GM21526 (cell line): ENCODE data around the gene CDH2.

Experiments used
- ATAC-seq: cut with Tn5 transposase; IDR thresholded peaks from one replicate; pipeline ENCODE4 v1.9.1; 2021; ENCODE audit warnings: moderate library complexity; ENCODE audit not compliant: unreplicated experiment, low FRiP score

CDH2 gene

DNA sequence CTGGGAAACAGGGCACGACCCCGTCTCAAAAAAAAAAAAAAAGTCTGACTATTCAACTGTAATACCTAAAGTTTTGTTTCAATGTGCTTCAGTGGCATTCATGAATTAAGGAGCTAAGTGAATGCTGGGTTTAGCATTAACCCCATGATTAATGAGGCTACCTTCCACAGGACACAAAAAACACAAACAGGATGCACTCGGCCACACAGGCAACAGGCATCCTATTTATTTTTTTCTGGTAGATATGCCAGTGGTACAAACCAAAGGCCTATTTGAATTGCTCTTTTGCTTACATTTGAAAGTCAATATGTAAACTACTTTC, 48.3 kb downstream of the CDH2 start:
- no peak for ATAC-seq

DNA sequence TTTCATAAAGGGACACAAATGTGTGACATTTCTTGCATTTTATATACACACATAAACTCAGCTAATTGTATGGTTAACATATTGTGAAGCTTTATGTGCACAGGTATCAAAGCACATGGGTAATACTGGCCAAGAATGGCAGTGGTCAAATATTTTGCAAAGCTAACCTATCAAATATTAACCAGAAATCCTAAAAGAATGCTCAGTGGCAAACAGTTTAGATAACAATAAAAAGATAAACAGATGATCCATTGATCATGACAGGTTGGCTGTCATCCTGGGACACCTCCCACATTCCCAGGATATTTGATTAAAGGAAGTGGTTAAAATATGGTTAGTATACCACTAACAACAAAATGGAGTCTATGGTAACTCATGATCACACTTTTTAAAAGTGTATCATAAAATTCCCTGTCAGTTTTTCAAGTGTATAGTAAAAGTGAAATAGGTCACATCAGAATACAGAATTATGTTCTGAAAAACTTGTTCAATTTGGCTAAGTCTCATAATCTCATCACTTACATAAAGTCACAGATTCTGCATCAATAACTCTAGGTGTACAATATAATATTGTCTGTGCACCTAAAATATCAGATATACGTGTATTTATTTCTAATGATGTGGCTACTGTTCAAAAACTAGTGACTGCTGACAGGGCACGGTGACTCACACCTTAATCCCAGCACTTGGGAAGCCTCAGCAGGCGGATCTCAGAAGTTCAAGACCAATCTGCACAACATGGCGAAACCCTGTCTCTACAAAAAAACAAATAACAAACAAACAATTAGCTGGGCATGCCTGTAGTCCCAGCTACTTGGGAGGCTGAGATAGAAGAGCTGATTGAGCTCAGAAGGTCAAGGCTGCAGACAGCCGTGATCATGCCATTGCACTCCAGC, 48.9 kb downstream of the CDH2 start:
- no peak for ATAC-seq

DNA sequence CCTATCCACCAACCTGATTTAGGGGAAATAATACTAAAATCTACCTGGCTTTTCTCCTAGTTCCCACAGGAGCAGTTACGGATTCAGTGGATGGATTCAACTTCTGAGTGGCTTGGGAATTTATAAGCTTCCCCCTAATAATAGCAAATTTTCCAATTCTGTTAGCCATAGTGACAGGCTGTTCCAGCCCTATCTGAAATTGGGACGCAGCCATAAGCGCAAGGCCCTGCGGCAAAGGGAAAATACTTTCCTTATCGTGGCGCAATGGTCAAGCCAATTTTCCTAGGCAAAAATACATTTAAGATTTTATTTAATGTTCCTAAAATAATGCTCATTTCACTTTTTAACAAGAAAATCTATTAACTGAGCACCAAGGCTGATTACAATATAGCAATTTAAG, 49.7 kb downstream of the CDH2 start:
- no peak for ATAC-seq

DNA sequence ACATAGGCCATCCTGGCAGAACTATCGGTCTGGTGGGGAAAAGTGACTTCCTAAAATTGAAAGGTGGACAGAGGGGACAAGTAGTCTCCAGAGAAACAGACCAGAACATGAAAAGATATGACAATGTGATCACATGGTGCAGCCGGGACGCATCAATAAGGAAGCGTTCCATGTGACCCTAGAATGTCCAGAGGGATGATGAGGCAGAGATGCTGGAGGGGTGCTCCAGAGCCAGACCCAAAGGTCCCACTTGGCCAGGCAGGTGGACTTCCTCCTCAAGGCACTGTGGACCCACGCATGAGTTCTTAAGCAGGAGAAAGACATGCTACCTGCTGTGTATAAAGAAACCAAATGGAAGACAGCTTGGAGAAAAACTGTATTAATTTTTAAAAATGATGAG, 50.2 kb downstream of the CDH2 start:
- ATAC-seq, result no peak

DNA sequence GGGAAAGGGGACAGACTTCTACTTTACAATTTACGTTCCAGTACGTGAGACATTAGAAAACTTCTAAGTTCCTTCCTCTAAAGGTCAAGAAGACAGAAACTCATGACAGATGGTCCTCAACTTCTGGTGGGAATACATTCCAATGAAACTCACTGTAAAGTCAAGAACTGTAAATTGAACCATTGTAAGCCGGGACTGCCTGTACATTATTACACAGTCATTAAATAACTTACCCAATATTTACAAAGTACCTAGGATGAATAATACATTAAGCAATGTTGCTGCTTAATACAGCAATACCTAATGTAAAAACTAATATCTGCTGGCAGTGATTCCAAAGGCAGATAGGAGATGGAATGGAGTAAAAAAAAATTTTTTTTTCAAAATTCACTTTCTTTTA, 51.9 kb downstream of the CDH2 start:
- no peak for ATAC-seq

DNA sequence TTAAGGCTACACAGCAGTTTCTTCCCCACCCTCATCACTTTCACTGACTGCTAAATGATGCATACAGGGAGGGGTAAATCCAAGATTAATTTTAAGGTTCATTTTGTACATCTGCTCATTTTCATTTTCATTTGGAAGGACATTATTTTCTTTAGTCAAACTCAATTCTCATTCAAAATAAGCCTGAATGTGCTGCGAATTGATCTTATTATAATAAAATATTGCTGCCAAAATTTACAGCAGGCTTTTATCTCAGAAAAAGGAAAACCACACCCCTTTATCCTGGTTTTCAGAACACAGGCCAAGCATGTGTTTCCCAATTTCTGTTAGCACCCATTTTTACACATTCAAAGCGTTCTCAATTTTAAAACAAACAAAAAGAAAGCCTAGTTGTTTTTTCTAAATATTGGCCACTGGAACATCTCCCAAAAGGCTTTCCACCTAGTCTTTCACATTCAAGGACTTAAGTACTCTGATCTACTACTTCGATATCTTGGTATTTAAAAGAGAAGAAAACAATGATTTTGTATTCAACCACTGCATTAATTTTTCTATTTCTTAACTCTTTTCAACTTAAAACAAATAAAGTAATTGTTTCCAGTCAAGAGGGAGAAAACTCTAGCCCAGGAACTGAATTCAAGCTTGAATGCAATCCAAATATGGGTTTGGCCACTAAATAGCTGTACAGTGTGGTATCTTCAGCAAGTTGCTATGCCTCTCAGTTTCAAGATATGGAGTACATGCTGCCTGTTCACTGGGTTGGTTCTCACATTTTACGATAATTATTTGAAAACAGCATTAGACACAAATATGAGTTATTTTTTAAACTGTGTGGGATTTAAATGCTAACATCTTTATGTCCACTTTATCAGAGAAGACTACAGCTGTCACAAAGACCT, 52.5 kb downstream of the CDH2 start:
- no peak for ATAC-seq

DNA sequence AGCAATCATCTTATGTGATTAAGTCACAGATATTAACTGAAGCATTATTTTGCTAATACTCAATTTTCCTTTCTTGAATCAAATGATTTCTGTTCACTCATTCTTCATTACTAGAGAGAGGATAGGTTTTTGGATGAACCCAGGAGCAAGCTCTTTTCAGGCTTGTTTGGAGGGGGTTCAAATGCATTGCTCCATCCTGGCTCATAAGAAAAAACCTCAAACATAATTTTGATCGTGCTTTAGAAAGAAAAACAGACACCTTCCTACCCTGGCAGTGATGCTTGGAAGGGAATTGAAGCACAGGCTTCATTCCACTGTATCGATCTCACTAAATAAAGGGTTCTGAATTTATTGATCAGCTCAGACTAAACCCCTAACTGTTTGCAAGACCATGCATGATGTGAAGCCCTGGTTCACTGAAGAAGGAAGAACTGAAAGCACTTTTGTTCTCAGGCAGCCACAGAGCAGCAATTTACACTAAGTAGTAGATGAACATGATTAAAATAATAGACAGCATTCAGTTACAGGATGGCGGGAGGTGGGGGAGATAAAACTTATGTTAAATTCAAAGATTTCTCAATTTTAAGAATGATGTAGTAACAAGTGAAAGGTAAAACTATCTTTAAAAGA, 53.4 kb downstream of the CDH2 start:
- no peak for ATAC-seq

DNA sequence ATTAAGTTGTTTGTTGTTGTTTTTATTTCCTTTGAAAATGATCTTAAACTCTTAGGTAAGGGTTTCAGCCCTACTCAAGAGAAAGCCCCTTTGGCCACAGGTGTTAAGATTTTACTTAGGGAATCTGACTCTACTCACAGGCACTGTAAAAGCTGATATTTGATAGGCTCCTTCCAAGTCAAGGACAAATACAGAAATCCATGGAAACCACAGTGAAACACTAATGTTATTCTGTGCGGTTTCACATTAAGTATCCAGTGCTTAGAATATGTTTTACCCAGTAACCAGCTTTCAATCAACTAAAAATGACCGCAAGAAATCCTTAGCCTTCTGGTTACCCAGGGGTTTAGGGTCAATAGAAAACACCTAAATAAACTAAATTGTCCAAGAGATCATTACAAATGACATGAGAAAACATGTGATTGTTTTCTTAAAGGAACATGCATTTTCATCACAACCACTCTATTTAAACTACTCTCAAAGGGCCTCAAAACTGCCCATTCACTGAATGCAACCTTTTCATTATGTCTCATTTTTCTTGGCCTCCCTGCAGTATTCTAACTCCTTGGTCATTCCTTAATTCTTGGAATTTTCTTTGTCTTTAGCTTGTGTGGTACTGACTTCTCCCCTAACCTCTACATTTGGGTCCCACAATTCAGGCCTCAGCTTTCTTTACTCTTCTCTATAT, 56.0 kb downstream of the CDH2 start:
- no peak for ATAC-seq

DNA sequence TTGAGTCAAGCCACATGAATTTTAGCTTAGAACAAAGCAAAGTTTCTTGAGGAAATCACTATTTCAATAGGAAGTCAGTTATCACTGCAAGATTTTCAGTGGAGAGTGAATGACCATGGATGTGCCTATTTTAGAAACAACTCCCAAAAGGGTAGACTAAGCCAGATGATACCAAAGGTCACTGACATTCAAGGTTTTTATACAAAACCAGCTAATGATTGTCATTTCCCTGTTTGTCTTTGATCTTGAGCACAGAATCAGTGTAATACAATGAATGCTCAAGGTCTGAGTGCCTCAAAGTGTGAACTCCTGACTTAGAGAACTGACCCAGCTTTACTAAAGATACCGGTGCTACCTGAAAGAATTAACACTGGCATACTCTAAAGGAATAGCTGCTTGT, 60.5 kb downstream of the CDH2 start:
- ATAC-seq, result no peak

DNA sequence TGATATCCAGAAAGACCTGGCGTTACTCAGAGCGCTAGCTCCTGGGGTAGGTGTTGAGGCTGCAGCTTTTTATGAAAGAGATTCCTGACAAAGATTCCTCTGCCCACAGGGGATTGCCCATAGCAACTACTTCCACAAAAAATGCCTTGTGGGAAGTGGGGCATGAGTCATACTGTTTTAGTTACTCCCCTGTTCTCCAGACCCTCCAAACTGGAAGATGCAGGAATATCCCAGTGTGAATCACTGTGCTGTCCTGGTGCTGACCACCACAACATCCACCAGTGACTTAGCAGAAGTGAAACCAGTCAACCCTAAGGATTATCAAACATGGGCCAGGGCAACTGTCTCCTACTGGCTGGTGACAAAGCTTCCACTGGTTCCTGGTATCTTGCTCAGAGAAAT, 61.8 kb downstream of the CDH2 start:
- ATAC-seq, result no peak

DNA sequence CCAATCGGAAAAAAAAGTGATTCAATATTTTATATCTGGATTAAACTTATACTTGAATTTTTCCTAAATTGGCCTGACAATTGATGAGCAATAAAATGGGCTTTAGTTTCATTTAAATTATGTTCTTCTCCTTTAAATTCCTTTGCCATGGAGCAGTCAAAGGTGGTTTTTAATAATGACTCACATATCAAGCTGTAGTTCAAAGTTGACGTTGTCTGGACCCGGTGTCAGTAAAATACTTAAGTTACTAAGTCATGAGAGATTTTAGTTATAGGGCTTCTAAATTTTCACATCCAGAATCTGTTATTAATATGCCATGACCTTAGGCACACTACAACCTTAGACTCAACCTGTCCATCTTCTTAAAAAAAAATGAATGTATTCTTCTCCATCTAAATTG, 62.5 kb downstream of the CDH2 start:
- ATAC-seq, result no peak

DNA sequence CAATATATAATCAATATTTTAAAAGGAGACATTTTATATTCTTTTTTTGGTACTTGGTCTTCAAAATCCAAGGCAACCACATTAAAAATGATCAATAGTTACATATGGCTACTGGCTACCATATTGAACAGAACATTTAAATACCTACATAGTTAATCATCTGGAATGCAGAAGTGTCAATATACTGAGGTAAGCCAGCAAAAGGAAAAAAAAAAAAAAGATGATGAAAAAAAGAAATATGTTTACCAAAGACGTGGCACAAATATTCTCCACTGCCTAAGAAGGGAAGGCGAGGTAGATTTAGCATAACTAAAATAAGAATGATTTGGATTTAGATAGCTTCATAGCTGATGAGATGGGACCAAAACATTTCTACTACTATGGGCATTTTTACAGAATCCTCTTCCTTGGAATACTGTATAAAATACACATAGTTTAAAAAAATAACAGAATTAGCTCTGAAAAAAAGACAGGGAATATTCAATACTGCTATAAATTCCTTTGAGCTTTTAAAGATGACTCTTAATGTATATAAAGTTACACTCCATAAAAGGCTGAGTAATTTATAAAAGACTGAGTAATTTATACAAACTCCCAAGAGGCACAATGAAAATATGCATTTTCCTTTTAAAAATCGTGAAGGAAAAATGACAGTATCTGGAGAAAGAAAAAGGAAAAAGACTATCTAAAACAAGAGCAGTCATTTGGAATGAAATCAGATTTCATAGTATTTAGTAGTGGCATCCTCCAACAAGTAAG, 63.5 kb downstream of the CDH2 start:
- no peak for ATAC-seq

DNA sequence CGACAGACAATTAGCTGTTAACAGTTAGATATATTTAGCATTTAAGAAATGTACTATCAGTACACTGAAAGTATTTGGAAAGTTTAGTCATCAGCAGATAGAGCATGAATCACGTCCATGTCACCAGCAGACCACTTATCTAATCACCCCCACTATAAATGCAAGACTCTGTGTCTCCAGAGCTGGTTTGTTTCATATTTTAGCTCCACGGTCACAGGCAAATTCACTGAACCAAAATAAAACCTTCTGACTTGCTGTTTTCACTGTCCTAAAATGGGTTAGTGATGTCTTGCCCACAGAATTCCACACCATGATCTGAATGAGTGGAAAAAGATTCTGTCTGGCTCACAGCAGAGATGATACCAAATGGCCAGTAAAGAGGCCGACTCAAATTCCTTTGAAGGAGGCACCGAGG, 64.9 kb downstream of the CDH2 start:
- no peak for ATAC-seq

DNA sequence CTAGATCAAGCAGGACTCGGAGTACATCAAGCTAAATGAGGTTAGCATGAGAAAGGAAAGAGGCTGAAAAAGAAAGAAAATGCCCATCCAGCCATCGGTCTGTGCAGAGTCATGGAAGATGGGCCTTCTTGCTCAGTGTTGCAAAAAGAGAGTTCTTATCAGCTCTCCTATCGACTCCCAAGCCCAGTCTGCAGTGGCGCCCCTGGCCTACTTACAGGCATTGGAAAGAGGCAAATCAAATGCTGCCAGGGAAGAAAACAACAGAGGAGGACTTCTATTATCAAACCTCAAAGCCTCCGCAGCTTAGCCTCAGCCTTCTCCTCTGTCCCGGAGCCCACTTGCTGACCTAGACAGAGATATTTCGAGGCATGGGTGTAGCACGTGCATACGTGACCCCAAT, 66.0 kb downstream of the CDH2 start:
- ATAC-seq, result no peak

DNA sequence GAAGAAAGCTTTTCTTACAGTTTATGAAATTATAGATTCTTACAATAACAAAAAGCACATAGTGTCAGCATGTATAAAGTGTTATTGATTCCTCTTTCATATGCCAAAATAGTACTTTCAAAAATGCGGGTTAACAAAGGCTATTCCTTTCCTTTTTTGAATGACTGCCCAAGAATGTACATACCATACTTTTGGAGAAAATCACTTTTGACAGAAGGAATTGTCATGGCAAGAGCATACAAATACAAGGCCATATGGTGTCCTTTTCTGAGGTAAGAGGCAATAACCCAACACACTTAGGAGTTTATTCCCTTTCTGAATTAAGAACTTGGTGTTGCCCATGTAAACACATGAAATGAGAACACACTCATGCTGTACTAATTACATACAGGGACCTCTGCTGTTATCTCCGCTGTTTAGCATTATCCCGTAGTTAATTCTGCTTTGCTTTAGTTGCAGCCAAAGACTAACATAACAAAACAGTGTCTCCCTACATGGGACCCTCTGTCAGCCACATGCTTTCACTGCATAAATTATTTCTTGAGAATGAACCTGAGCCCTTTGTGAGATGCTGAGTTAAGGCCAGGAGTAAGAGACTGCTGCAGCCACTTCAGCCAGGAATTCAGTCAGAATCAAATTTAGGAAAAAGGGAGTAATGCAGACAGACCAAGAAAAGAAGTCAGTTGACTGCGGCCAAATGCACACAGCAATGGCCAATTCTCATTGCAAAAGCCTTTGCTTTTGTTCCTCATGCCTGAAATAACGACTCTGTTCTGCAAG, 67.0 kb downstream of the CDH2 start:
- ATAC-seq, result no peak

DNA sequence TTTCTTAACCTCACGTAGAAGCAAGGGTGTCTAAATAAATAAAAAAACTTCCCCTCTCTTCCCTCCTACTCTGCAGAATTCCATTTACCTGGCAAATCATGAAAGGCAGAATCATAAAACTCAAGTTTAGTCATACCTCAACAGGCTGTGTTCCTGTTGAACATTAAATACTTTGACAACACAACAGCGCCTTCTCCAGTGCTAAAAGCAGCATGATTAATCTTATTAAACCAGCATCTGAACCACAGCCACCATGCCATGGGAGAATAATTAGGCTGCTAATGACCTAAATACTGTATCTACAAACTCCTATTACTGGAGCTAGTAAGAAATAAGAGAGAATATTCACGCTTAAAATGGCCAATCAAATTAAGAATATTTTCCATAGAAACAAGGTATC, 68.1 kb downstream of the CDH2 start:
- ATAC-seq, result no peak

DNA sequence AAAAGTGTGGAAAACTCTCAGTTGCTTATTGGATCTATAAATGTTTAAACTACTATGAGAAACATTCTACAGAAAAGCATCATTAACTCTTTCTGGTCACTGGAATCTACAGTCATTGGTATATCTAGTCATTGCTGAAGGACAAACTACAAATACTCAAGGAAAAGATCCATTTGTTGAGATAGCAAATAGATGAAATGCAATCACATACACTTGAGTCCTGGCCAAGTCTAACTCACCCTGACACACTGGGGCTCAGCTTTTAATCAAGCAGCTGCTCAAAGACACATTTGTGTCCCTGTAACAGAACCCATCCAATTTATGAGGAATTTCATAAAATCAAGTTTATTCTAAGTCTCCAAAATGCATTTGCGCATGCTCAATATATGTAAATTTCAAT, 68.7 kb downstream of the CDH2 start:
- no peak for ATAC-seq

DNA sequence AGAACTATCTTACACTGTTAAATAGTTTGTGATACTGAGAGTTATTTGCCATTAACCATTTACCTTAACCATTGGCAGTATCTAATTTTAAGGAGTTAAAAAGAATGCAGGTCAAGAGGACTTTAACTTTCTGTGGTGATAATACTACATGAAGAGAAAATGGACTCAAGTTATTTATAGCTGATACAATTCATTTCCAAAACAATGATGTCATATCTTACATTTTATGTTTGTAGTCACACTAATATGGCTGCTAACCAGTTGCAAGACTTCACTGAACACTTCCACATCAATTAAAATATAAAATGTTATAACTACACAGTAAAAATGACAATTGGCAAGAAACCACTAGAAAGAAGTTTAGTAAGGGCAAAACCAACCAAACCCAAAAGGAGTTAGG, 77.7 kb downstream of the CDH2 start:
- ATAC-seq, result no peak

DNA sequence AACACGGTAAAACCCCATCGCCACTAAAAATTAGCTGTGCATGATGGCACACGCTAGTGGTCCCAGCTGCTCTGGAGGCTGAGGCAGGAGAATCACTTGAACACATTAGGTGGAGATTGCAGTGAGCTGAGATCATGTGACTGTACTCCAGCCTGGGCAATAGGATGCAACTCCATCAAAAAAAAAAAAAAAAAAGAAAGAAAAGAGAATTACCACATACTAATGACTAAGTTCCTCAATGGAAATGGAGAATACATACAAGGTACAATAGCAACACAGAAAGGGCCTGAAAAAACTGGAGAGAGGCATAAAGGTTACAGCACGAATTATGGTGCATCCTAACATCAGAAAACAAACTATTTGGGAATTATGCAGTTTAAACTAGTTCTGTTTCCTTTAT, 81.3 kb downstream of the CDH2 start:
- no peak for ATAC-seq
